GM12891 (cell line): ENCODE measurements around the gene IGLL5.

Experiments
- POLR2A ChIP-seq: IDR thresholded peaks from 2 replicates; pipeline ENCODE4 v1.6.1; 2011; ENCODE audit warnings: low read depth, low read length, control low read depth
- POLR2AphosphoS5 ChIP-seq: IDR thresholded peaks from 2 replicates; pipeline ENCODE4 v1.6.1; 2011; ENCODE audit warnings: low read depth, low read length, control low read depth
- POU2F2 ChIP-seq: IDR thresholded peaks from 2 replicates; pipeline ENCODE4 v1.6.1; 2011; ENCODE audit warnings: low read depth, mild to moderate bottlenecking, control low read depth, low read length, moderate library complexity
- TAF1 ChIP-seq: IDR thresholded peaks from 2 replicates; pipeline ENCODE4 v1.6.1; 2011; ENCODE audit warnings: low read depth, low read length, control low read depth

GRCh38 chr22:22886546-22886945 lies 1.1 kb upstream of the IGLL5 start:
- TF ChIP-seq POLR2AphosphoS5 (no peak), POLR2A (no peak), POU2F2 (no peak), TAF1 (no peak)
